ENCODE measurements around the gene PRM2. TPM values are rescaled to one million over a fixed set of nuclear protein-coding genes. Genes with fewer than 3 reads are reported as not detected.

The PRM2 gene
- total and polyA plus RNA-seq, 7 donors, result not detected

GRCh38 chr16:11239644-11240632 lies 36.3 kb downstream of the PRM2 start:
- peak overlapping the region; percentile 36 for H3K4me3 ChIP-seq
- DNase-seq (no peak), ATAC-seq (no peak)
- intact Hi-C loops (cut with DNase I), result no loop called here
- TF ChIP-seq CTCF (IDR thresholded peaks at IDR 0.05), result no peak
- no peaks in the 10 kb centered on the region for H3K27me3 ChIP-seq (ENCODE audit: insufficient read depth in 3 of 3, low read length in 2 of 3)
- peaks cover 13% of the 10 kb centered on the region for H3K4me1 ChIP-seq
- no peaks in the 10 kb centered on the region for H3K36me3 ChIP-seq (ENCODE audit: insufficient read depth in 1 of 2, low read depth in 1 of 2)
- H3K9me3 ChIP-seq, result no peaks in the 10 kb centered on the region
- peak overlapping the region; percentile 65 for H3K27ac ChIP-seq
- WGBS, 3 donors, result 59 to 69% (median 62%) methylated on average over 10 of the region's 10 CpGs

GRCh38 chr16:11238272-11239202 lies 37.7 kb downstream of the PRM2 start:
- Histone ChIP-seq H3K36me3 (ENCODE audit: insufficient read depth in 1 of 2, low read depth in 1 of 2) (no peaks in the 10 kb centered on the region), H3K27me3 (ENCODE audit: insufficient read depth in 3 of 3, low read length in 2 of 3) (no peaks in the 10 kb centered on the region), H3K4me3 (no peak overlapping the region), H3K4me1 (peaks cover 13% of the 10 kb centered on the region), H3K9me3 (no peaks in the 10 kb centered on the region), H3K27ac (no peak overlapping the region)
- WGBS, 3 donors, result 95 to 97% (median 96%) methylated on average over 15 of the region's 15 CpGs
- intact Hi-C loops (cut with DNase I), result no loop called here
- ATAC-seq, result no peak
- no peak for DNase-seq
- TF ChIP-seq CTCF (IDR thresholded peaks at IDR 0.05), result no peak

GRCh38 chr16:11236461-11237254 lies 39.6 kb downstream of the PRM2 start:
- Histone ChIP-seq H3K9me3 (no peaks in the 10 kb centered on the region), H3K4me3 (no peak overlapping the region), H3K27ac (no peak overlapping the region), H3K27me3 (ENCODE audit: insufficient read depth in 3 of 3, low read length in 2 of 3) (no peaks in the 10 kb centered on the region), H3K4me1 (peaks cover 13% of the 10 kb centered on the region), H3K36me3 (ENCODE audit: insufficient read depth in 1 of 2, low read depth in 1 of 2) (no peaks in the 10 kb centered on the region)
- DNase-seq (no peak), ATAC-seq (no peak)
- no peak for TF ChIP-seq CTCF (IDR thresholded peaks at IDR 0.05)
- 66 to 75% (median 69%) methylated on average over 10 of the region's 10 CpGs for WGBS, 3 donors
- intact Hi-C loops (cut with DNase I), result no loop called here

GRCh38 chr16:11235703-11235991 lies 40.6 kb downstream of the PRM2 start:
- intact Hi-C loops (cut with DNase I), result no loop called here
- Histone ChIP-seq H3K36me3 (ENCODE audit: insufficient read depth in 1 of 2, low read depth in 1 of 2) (no peaks in the 10 kb centered on the region), H3K4me1 (peaks cover 9% of the 10 kb centered on the region), H3K27ac (no peak overlapping the region), H3K9me3 (no peaks in the 10 kb centered on the region), H3K27me3 (ENCODE audit: insufficient read depth in 3 of 3, low read length in 2 of 3) (no peaks in the 10 kb centered on the region), H3K4me3 (no peak overlapping the region)
- no peak for DNase-seq
- no peak for TF ChIP-seq CTCF (IDR thresholded peaks at IDR 0.05)
- ATAC-seq, result no peak
- 76 to 81% (median 80%) methylated on average over 5 of the region's 5 CpGs for WGBS, 3 donors

Data from psoas muscle (tissue), 8 donors.